Measurements from ENCODE around the gene SMG6.

DNA sequence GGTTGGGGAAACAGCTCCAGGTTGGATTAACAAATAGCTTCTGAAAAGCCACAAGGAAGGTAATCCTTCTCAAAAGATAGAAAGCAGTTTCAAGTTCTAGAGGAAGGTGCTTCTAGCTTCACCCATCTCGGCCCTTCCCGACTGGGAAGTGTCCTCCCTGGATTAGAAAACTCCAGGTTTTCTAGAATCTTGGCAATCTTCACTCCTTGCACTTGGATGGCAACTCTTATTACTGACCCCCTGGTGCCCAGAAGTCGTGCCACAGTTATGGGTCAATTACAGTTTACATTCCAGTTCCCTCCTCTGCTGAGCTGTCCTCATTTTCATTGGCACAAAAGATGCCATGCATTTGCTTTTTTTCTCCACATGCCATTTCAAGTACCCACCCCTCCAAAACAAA, 65.6 kb downstream of the SMG6 start:
- TF ChIP-seq, protein P1, sequence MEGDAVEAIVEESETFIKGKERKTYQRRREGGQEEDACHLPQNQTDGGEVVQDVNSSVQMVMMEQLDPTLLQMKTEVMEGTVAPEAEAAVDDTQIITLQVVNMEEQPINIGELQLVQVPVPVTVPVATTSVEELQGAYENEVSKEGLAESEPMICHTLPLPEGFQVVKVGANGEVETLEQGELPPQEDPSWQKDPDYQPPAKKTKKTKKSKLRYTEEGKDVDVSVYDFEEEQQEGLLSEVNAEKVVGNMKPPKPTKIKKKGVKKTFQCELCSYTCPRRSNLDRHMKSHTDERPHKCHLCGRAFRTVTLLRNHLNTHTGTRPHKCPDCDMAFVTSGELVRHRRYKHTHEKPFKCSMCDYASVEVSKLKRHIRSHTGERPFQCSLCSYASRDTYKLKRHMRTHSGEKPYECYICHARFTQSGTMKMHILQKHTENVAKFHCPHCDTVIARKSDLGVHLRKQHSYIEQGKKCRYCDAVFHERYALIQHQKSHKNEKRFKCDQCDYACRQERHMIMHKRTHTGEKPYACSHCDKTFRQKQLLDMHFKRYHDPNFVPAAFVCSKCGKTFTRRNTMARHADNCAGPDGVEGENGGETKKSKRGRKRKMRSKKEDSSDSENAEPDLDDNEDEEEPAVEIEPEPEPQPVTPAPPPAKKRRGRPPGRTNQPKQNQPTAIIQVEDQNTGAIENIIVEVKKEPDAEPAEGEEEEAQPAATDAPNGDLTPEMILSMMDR (IDR thresholded peaks at IDR 0.05): no peak
- TF ChIP-seq POLR2A (IDR thresholded peaks at IDR 0.05): no peak
